Osteoblast (primary cell): ENCODE measurements around the gene ITIH5. TPM values are rescaled to one million over a fixed set of nuclear protein-coding genes. Genes with fewer than 3 reads are reported as not detected.

Source experiments
- DNase-seq: peaks from one replicate; pipeline ENCODE4 v3.0.0; 2011; ENCODE audit warnings: low spot score, mixed read lengths; ENCODE audit not compliant: insufficient read length; ENCODE audit errors: missing footprints
- H2AFZ ChIP-seq: 2 replicates; pipeline ENCODE4 v1.6.0; 2011; ENCODE audit warnings: mild to moderate bottlenecking, low read length
- H3K27ac ChIP-seq: 2 replicates; pipeline ENCODE4 v1.5.1; 2011; ENCODE audit warnings: mild to moderate bottlenecking, low read depth, low read length, moderate library complexity
- H3K27me3 ChIP-seq: 2 replicates; pipeline ENCODE4 v1.6.0; 2012; ENCODE audit warnings: mild to moderate bottlenecking, control low read depth, inconsistent platforms, low read length, moderate library complexity; ENCODE audit not compliant: insufficient read depth
- H3K36me3 ChIP-seq: 2 replicates; pipeline ENCODE4 v1.5.1; 2011; ENCODE audit warnings: mild to moderate bottlenecking, low read length, control low read depth, moderate library complexity; ENCODE audit not compliant: insufficient read depth
- H3K4me1 ChIP-seq: 2 replicates; pipeline ENCODE4 v1.5.1; 2011; ENCODE audit warnings: mild to moderate bottlenecking, low read length, control low read depth, moderate library complexity; ENCODE audit not compliant: insufficient read depth
- H3K4me2 ChIP-seq: 2 replicates; pipeline ENCODE4 v1.6.0; 2011; ENCODE audit warnings: mild to moderate bottlenecking, low read length; ENCODE audit not compliant: insufficient read depth
- H3K4me3 ChIP-seq: fragments of 200-600 bp; sonication (generic); 3 replicates; pipeline ENCODE4 v1.5.1; 2012; ENCODE audit warnings: mild to moderate bottlenecking, low read length, inconsistent platforms; ENCODE audit not compliant: insufficient read depth
- H3K79me2 ChIP-seq: 2 replicates; pipeline ENCODE4 v1.6.0; 2012; ENCODE audit warnings: mild to moderate bottlenecking, low read length, control low read depth, inconsistent platforms; ENCODE audit not compliant: insufficient read depth
- H3K9me3 ChIP-seq: 2 replicates; pipeline ENCODE4 v1.5.1; 2011; ENCODE audit warnings: low read depth, low read length, control low read depth
- H4K20me1 ChIP-seq: 2 replicates; pipeline ENCODE4 v1.6.0; 2012; ENCODE audit warnings: mild to moderate bottlenecking, low read length, control low read depth; ENCODE audit not compliant: insufficient read depth
- total RNA-seq: library from RNA; depleted of rRNA; stranded (reverse); fragments of >200 nt; gene quantifications from 2 replicates; pipeline ENCODE4 v1.2.3, GENCODE V29; 2012
- TF ChIP-seq, protein P1 (sequence below): IDR thresholded peaks from 2 replicates; pipeline ENCODE4 v1.5.1; 2011; ENCODE audit warnings: mild to moderate bottlenecking, low read depth, low read length, moderate library complexity; ENCODE audit errors: extremely low read depth

ITIH5 gene
- total RNA-seq, 1 donor = 2.2 TPM

DNA sequence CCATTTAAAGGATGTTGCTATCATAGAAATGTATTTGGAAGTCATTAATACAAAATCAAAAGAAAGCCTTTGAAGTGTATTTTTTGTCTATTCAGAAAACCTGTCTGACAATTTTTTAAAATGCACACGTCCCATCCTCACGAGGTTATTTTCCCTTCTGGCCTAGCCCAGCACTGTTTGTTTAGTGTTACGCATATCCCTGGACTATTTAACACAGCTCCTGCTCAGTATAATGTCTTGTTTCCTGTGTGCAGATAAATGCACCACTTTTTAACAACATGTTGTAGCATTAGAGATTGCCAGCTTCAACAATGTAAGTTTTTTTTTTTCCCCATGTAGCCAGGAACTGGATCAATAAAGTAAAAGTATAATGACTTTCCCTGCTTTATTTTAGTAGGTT, 153.3 kb downstream of the ITIH5 start:
- TF ChIP-seq, protein P1, sequence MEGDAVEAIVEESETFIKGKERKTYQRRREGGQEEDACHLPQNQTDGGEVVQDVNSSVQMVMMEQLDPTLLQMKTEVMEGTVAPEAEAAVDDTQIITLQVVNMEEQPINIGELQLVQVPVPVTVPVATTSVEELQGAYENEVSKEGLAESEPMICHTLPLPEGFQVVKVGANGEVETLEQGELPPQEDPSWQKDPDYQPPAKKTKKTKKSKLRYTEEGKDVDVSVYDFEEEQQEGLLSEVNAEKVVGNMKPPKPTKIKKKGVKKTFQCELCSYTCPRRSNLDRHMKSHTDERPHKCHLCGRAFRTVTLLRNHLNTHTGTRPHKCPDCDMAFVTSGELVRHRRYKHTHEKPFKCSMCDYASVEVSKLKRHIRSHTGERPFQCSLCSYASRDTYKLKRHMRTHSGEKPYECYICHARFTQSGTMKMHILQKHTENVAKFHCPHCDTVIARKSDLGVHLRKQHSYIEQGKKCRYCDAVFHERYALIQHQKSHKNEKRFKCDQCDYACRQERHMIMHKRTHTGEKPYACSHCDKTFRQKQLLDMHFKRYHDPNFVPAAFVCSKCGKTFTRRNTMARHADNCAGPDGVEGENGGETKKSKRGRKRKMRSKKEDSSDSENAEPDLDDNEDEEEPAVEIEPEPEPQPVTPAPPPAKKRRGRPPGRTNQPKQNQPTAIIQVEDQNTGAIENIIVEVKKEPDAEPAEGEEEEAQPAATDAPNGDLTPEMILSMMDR = no peak
- no peak overlapping the region for H2AFZ ChIP-seq
- H3K4me3 ChIP-seq = no peak overlapping the region
- H3K36me3 ChIP-seq = no peaks in the 10 kb centered on the region
- H3K9me3 ChIP-seq = no peaks in the 10 kb centered on the region
- no peak for DNase-seq
- H3K79me2 ChIP-seq = no peaks in the 10 kb centered on the region
- H4K20me1 ChIP-seq = no peaks in the 10 kb centered on the region
- no peaks in the 10 kb centered on the region for H3K27me3 ChIP-seq
- no peak overlapping the region for H3K27ac ChIP-seq
- H3K4me1 ChIP-seq = no peaks in the 10 kb centered on the region
- H3K4me2 ChIP-seq = no peak overlapping the region

DNA sequence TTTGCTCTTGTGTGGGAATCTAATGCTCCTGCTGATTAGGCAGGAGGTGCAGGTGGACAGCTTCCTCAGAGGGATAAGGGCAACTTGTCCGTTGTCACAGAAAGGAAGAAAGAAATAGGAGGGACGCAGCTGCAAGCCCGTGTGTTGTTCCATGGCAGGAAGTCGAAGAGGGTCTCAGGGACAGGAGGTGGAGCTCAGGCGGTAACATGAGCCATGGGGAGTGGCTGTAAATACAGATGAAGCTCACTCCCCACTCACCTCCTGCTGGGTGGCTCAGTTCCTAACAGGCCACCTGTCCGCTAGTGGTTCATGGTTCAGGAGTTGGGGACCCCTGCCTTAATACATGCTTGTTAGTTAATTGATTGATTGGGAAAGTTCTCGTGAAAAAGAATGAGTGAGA, 154.3 kb downstream of the ITIH5 start:
- no peaks in the 10 kb centered on the region for H3K79me2 ChIP-seq
- no peak overlapping the region for H3K27ac ChIP-seq
- TF ChIP-seq, protein P1 = no peak
- H4K20me1 ChIP-seq = no peaks in the 10 kb centered on the region
- DNase-seq = no peak
- H3K4me2 ChIP-seq = no peak overlapping the region
- no peaks in the 10 kb centered on the region for H3K4me1 ChIP-seq
- no peaks in the 10 kb centered on the region for H3K36me3 ChIP-seq
- H2AFZ ChIP-seq = no peak overlapping the region
- no peaks in the 10 kb centered on the region for H3K9me3 ChIP-seq
- no peak overlapping the region for H3K4me3 ChIP-seq
- H3K27me3 ChIP-seq = no peaks in the 10 kb centered on the region

DNA sequence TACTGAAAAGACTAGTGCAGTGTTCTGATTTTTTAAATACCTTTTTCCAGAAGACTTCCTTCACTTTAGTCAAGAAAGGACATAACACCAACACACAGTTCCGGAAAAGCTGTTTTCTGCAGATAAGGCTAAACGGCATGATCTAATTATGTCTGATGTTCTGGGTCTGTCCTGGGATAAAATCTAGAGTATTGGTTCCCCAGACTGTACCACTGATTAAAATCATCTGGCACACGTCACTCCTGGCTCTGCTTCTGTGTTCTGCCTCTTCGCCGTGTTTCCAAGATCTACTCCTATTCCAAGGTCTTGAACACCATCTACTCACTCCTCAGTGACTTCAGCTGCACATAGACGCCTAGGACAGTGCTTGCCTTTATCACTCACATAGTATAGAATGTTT, 155.2 kb downstream of the ITIH5 start:
- no peaks in the 10 kb centered on the region for H4K20me1 ChIP-seq

More for the DNA sequence above, 155.2 kb downstream of the ITIH5 start:
- DNase-seq = no peak
- Histone ChIP-seq H3K4me2 (no peak overlapping the region), H3K27me3 (no peaks in the 10 kb centered on the region), H2AFZ (no peak overlapping the region), H3K79me2 (no peaks in the 10 kb centered on the region), H3K9me3 (no peaks in the 10 kb centered on the region), H3K4me3 (no peak overlapping the region), H3K27ac (no peak overlapping the region), H3K4me1 (no peaks in the 10 kb centered on the region), H3K36me3 (no peaks in the 10 kb centered on the region)
- TF ChIP-seq, protein P1 = no peak

Other genes with a start within 250 kb of the ITIH5 start
- not detected in 2 replicates for gene ITIH2, start 36.4 kb upstream of the ITIH5 start, total RNA-seq
- gene KIN, start 121.0 kb upstream of the ITIH5 start, total RNA-seq = 5.8 and 8.0 TPM in 2 replicates
- 209 and 232 TPM in 2 replicates for gene ATP5F1C, start 121.2 kb upstream of the ITIH5 start, total RNA-seq
- gene TAF3, start 151.5 kb upstream of the ITIH5 start, total RNA-seq = 2.2 and 2.4 TPM in 2 replicates